ENCODE measurements around the gene BICDL1. TPM values are rescaled to one million over a fixed set of nuclear protein-coding genes. Genes with fewer than 3 reads are reported as not detected.

Gene BICDL1
- total and polyA plus RNA-seq, 2 of the 4 experiments (the other 2 are of a cell fraction): not detected

- H3K27me3 ChIP-seq (ENCODE audit: control insufficient read depth, insufficient read depth, low read length): peaks cover 27% of the 10 kb centered on the region
- no peak overlapping the region for H2BK15ac ChIP-seq (ENCODE audit: low read depth, low read length)
- no peak overlapping the region for H2AK9ac ChIP-seq (replicated peaks; ENCODE audit: low read depth, low read length, poor library complexity)
- H3K9ac ChIP-seq (ENCODE audit: low read depth, low read length): no peak overlapping the region
- no peak overlapping the region for H4K8ac ChIP-seq (ENCODE audit: low read depth in 2 of 2, low read length in 2 of 2)
- in situ Hi-C loops (cut with MboI; ENCODE audit: low sequenced_read_pairs) (no loop called here), dilution Hi-C loops (cut with HindIII; ENCODE audit: low sequenced_read_pairs, unreplicated experiment) (no loop called here), intact Hi-C loops (cut with micrococcal nuclease) (no loop called here)
- no peaks in the 10 kb centered on the region for H3K9me3 ChIP-seq (ENCODE audit: control insufficient read depth, insufficient read depth, low read length)
- H3K18ac ChIP-seq (ENCODE audit: low read depth, low read length): no peak overlapping the region
- H2AK5ac ChIP-seq (ENCODE audit: low read depth, low read length): no peak overlapping the region
- no peaks in the 10 kb centered on the region for H4K20me1 ChIP-seq (ENCODE audit: insufficient read depth, low read length)
- no peaks in the 10 kb centered on the region for H3K4me1 ChIP-seq (ENCODE audit: control insufficient read depth, insufficient read depth, low read length)
- no peak overlapping the region for H3K23ac ChIP-seq (ENCODE audit: low read depth, low read length)
- no peaks in the 10 kb centered on the region for H3K79me1 ChIP-seq (ENCODE audit: low read depth in 1 of 2, low read length in 2 of 2)
- no peak overlapping the region for H2BK120ac ChIP-seq (ENCODE audit: low read depth, low read length)
- H3K27ac ChIP-seq (ENCODE audit: insufficient read depth, low read length): no peak overlapping the region
- no peak overlapping the region for H3K14ac ChIP-seq (replicated peaks; ENCODE audit: low read depth, low read length)
- BruUV-seq (replicated peaks): no TSS peak
- H2BK5ac ChIP-seq (ENCODE audit: low read depth, low read length, poor library complexity, severe bottlenecking): no peak overlapping the region
- H3K36me3 ChIP-seq (ENCODE audit: control insufficient read depth, insufficient read depth, low read length): no peaks in the 10 kb centered on the region
- no peak for ATAC-seq (ENCODE audit: low read depth)
- H4K91ac ChIP-seq (ENCODE audit: insufficient read depth, low read depth, low read length): no peak overlapping the region
- no peak overlapping the region for H3K4me2 ChIP-seq (ENCODE audit: low read depth, low read length)
- ChIA-PET POLR2A (ENCODE audit: unreplicated experiment) (no interaction called here), CTCF (interaction anchor here (1.0 kb wide), 1 partner anchor 12 kb away, joined by 3 read pairs; no protein-coding TSS in a partner anchor)
- no peak for DNase-seq
- no peak overlapping the region for H3K56ac ChIP-seq (ENCODE audit: extremely low read depth, insufficient read depth, low read length)
- no peaks in the 10 kb centered on the region for H3K9me1 ChIP-seq (ENCODE audit: insufficient read depth, low read length)
- no peak overlapping the region for H3K4ac ChIP-seq (ENCODE audit: low read depth, low read length)
- no peak overlapping the region for H3K4me3 ChIP-seq (ENCODE audit: insufficient read depth, low read depth, low read length)
- no peak overlapping the region for H4K5ac ChIP-seq (ENCODE audit: low read depth, low read length)
- no peak overlapping the region for H2BK20ac ChIP-seq (ENCODE audit: low read depth, low read length)
- no CpG with 5 or more reads among the region's 7 CpGs for WGBS, 2 experiments (ENCODE audit: extremely low coverage in 2 of 2, insufficient read length in 1 of 2)
- H2AFZ ChIP-seq (replicated peaks; ENCODE audit: low read length, poor library complexity): no peak overlapping the region
- no peak for TF ChIP-seq ELK1 (IDR thresholded peaks at IDR 0.05; ENCODE audit: borderline replicate concordance, low read depth, low read length)
- TF ChIP-seq RFX5 (IDR thresholded peaks at IDR 0.05; ENCODE audit: low read depth, low read length): no peak
- no peak for TF ChIP-seq MAFK (IDR thresholded peaks at IDR 0.05; ENCODE audit: low read depth, low read length)
- TF ChIP-seq RAD21 (IDR thresholded peaks at IDR 0.05; ENCODE audit: low read length): no peak
- no peak for TF ChIP-seq FOS (IDR thresholded peaks at IDR 0.05; ENCODE audit: low read depth, low read length)
- TF ChIP-seq POLR2A (IDR thresholded peaks at IDR 0.05; ENCODE audit: low read depth, low read length): no peak
- TF ChIP-seq CHD1 (IDR thresholded peaks at IDR 0.05; ENCODE audit: low read depth, low read length): no peak
- TF ChIP-seq BHLHE40 (IDR thresholded peaks at IDR 0.05; ENCODE audit: low read depth, low read length): no peak
- no peak for TF ChIP-seq NFE2L2 (IDR thresholded peaks at IDR 0.05; ENCODE audit: low read depth, low read length)
- no peak for TF ChIP-seq RCOR1 (IDR thresholded peaks at IDR 0.05; ENCODE audit: insufficient replicate concordance, low read length)
- no peak for TF ChIP-seq CEBPB (IDR thresholded peaks at IDR 0.05; ENCODE audit: low read depth, low read length)
- TF ChIP-seq MXI1 (IDR thresholded peaks at IDR 0.05; ENCODE audit: borderline replicate concordance, low read depth, low read length): no peak
- TF ChIP-seq USF2 (IDR thresholded peaks at IDR 0.05; ENCODE audit: low read depth, low read length): no peak
- TF ChIP-seq SMC3 (IDR thresholded peaks at IDR 0.05; ENCODE audit: low read depth, low read length): no peak
- TF ChIP-seq MAZ (IDR thresholded peaks at IDR 0.05; ENCODE audit: borderline replicate concordance, low read depth, low read length): no peak
- no peak for TF ChIP-seq CTCF (conservative IDR thresholded peaks at IDR 0.05; ENCODE audit: low read depth, low read length)
Measured at GRCh38 chr12:120075034-120075616, 86.1 kb downstream of the BICDL1 start.

Measured in IMR-90 (cell line).